ENCODE measurements around the gene TBX18. TPM values are rescaled to one million over a fixed set of nuclear protein-coding genes. Genes with fewer than 3 reads are reported as not detected.

The TBX18 gene
- total RNA-seq, 1 experiment from 2014 or later = not detected

DNA sequence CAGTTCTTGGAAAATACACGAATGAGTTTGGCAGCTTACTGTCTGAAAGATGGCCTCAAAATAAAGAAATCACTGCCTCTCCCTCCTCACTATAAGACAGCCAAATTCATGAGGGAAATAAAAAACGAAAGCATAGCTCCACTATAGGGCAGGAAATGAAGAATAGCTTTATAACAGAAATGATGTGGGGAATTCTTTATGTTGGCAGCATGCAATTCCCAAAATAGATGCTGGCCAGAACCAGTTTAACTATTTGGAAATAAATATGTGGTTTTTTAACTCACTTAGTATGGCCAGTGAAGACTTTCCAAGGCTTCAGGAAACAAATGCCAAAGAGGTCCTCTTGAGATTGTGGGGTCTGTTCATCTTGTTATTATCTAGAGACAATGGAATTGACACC is 100.5 kb downstream of the TBX18 start:
- H2AK5ac ChIP-seq (ENCODE audit: insufficient read length, low read length) = no peak overlapping the region
- H3K4ac ChIP-seq (ENCODE audit: low read depth, low read length) = no peak overlapping the region
- no peak overlapping the region for H2BK20ac ChIP-seq (ENCODE audit: low read depth, low read length, poor library complexity, severe bottlenecking)
- H4K91ac ChIP-seq (ENCODE audit: insufficient read length, low read depth, low read length) = no peak overlapping the region
- Mint-ChIP-seq H3K4me1 (peaks cover 4% of the 10 kb centered on the region in 2 experiments; a peak in 3 of 4 replicates), H3K27me3 (ENCODE audit: low read depth) (no peaks in the 10 kb centered on the region), H3K9me3 (no peaks in the 10 kb centered on the region), H3K36me3 (ENCODE audit: insufficient read depth in 1 of 3, low read depth in 3 of 3) (no peaks in the 10 kb centered on the region), H3K27ac (no peak overlapping the region), H3K4me3 (no peak overlapping the region)
- H3K56ac ChIP-seq (ENCODE audit: insufficient read length, low read depth, low read length) = no peak overlapping the region
- H3K14ac ChIP-seq (ENCODE audit: insufficient read depth, low read length) = no peak overlapping the region
- H4K20me1 ChIP-seq (ENCODE audit: control insufficient read depth, insufficient read depth, insufficient read length) = no peaks in the 10 kb centered on the region
- no peak overlapping the region for H2AFZ ChIP-seq (ENCODE audit: low read length)
- no peak overlapping the region for H2BK12ac ChIP-seq (ENCODE audit: insufficient read length, low read depth, low read length)
- no peak overlapping the region for H2BK120ac ChIP-seq (ENCODE audit: low read depth, low read length, poor library complexity, severe bottlenecking)
- no peak overlapping the region for H3K4me2 ChIP-seq (ENCODE audit: insufficient read depth, insufficient read length, low read length)
- H2BK5ac ChIP-seq (ENCODE audit: insufficient read length, low read length) = no peak overlapping the region
- no peak overlapping the region for H4K5ac ChIP-seq (ENCODE audit: insufficient read length, low read depth, low read length)
- H3K27me3 ChIP-seq (ENCODE audit: insufficient read depth, low read length) = no peaks in the 10 kb centered on the region
- WGBS (ENCODE audit: extremely low coverage, insufficient read length, low lambda C conversion rate) = no CpG with 5 or more reads among the region's 2 CpGs
- no peak overlapping the region for H3T11ph ChIP-seq (ENCODE audit: low read length)
- no peak overlapping the region for H2BK15ac ChIP-seq (ENCODE audit: low read depth, low read length)
- H4K8ac ChIP-seq (replicated peaks; ENCODE audit: insufficient read length, low read depth, low read length) = no peak overlapping the region
- H3K9me3 ChIP-seq (ENCODE audit: control insufficient read depth, low read depth, low read length) = no peaks in the 10 kb centered on the region
- H3K18ac ChIP-seq (ENCODE audit: insufficient read length, low read depth, low read length) = no peak overlapping the region
- no peak overlapping the region for H3K23ac ChIP-seq (ENCODE audit: insufficient read length, low read depth, low read length)
- no peaks in the 10 kb centered on the region for H3K4me1 ChIP-seq (ENCODE audit: insufficient read depth, low read length)
- no peaks in the 10 kb centered on the region for H3K79me1 ChIP-seq (ENCODE audit: insufficient read depth, low read depth, low read length, poor library complexity, severe bottlenecking)
- TF ChIP-seq, protein P1, sequence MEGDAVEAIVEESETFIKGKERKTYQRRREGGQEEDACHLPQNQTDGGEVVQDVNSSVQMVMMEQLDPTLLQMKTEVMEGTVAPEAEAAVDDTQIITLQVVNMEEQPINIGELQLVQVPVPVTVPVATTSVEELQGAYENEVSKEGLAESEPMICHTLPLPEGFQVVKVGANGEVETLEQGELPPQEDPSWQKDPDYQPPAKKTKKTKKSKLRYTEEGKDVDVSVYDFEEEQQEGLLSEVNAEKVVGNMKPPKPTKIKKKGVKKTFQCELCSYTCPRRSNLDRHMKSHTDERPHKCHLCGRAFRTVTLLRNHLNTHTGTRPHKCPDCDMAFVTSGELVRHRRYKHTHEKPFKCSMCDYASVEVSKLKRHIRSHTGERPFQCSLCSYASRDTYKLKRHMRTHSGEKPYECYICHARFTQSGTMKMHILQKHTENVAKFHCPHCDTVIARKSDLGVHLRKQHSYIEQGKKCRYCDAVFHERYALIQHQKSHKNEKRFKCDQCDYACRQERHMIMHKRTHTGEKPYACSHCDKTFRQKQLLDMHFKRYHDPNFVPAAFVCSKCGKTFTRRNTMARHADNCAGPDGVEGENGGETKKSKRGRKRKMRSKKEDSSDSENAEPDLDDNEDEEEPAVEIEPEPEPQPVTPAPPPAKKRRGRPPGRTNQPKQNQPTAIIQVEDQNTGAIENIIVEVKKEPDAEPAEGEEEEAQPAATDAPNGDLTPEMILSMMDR (conservative IDR thresholded peaks at IDR 0.05) = no peak
- no peaks in the 10 kb centered on the region for H3K23me2 ChIP-seq (ENCODE audit: insufficient read length, low read depth, low read length, poor library complexity, severe bottlenecking)
- DNase-seq = no peak
- no peaks in the 10 kb centered on the region for H3K79me2 ChIP-seq (ENCODE audit: insufficient read depth, low read length)
- H3K27ac ChIP-seq (ENCODE audit: insufficient read length, low read depth, low read length) = no peak overlapping the region
- no peak overlapping the region for H3K9ac ChIP-seq (ENCODE audit: extremely low read depth, insufficient read length, low read length)

Measured in H9 (cell line).